OCI-LY7 (cell line): ENCODE data around the gene FMN2.

Experiments
- CTCF ChIP-seq: fragments of 200-600 bp; sonication (generic); conservative IDR thresholded peaks from 2 replicates; pipeline ENCODE4 v1.5.1; 2014; ENCODE audit warnings: mild to moderate bottlenecking, antibody characterized with exemption, low read length, moderate library complexity, mixed read lengths
- EZH2phosphoT487 ChIP-seq: fragments of 200-600 bp; sonication (generic); IDR thresholded peaks from 2 replicates; pipeline ENCODE4 v1.6.1; 2018; ENCODE audit warnings: low read depth, borderline replicate concordance, mild to moderate bottlenecking, mixed run types, antibody characterized with exemption, low read length, moderate library complexity, mixed read lengths

- TF ChIP-seq CTCF (no peak), EZH2phosphoT487 (no peak)
These were observed 407.3 kb downstream of the FMN2 start for GRCh38 chr1:240499012-240499411.
